NCI-H460 (cell line): ENCODE data around the gene OTOS. TPM values are rescaled to one million over a fixed set of nuclear protein-coding genes. Genes with fewer than 3 reads are reported as not detected.

Experiments
- DNase-seq: peaks from one replicate; pipeline ENCODE4 v3.0.0-alpha.2; 2016; ENCODE audit warnings: low read depth; ENCODE audit errors: extremely low read depth
- polyA plus RNA-seq: library from polyadenylated mRNA; depleted of rRNA; stranded (reverse); fragments of >200 nt; gene quantifications from 2 replicates; pipeline ENCODE4 v1.2.3, GENCODE V29; 2014; cell fraction: nucleus; rRNA removed
- total RNA-seq: library from RNA; depleted of rRNA; stranded (reverse); fragments of >200 nt; shearing (Covaris generic); gene quantifications from 2 replicates; pipeline ENCODE4 v1.2.3, GENCODE V29; 2014; rRNA removed

The OTOS gene
- total RNA-seq = not detected in 2 replicates
- not detected in 2 replicates for polyA plus RNA-seq

- no peak for DNase-seq
Observed at GRCh38 chr2:240140511-240140910, at the start of gene OTOS. Gene OTOS, minus strand, starts transcription at chr2:240140658. Its CDS starts 332 bp downstream, at chr2:240140326.

DNA sequence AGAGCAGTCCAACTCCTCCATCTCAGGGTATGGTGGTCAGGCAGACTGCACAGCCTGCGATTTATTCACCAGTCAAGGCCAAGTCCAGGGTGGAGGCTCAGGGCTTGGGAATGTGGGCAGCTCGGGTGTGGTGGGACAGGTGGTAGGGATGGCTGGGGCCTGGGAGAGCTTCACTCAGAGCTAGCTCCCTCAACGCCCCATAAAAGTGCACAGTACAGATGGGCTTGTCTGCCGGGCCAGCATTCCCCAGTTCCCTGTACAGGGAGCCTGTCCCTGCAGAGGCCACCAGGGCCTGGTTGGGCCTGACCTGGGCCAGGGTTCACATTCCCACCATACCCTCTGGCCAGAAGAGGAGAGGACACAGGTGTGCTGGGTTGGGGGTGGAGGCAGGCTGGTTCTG, 49.2 kb upstream of the OTOS start:
- no peak for DNase-seq

DNA sequence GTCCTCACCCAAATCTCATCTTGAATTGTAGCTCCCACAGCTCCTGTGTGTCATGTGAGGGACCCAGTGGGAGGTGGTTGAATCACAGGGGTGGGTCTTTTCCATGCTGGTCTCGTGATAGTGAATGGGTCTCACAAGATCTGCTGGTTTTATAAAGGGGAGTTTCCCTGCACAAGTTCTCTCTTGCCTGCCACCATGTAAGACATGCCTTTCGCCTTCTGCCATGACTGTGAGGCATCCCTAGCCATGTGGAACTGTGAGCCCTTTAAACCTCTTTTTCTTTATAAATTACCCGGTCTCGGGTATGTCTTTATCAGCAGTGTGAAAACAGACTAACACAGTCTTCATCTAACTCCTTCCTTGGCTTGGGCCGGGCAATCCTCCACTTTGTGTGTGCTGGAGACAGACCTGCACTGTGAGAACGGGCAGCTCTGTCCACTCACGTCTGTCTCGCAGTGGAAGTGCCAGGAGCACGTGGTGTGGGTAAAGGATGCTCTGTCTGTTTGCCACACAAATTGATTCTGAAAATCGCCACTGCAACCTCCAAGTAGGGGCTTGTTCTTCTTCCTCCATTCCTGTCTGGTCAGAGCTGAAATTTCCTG, 47.6 kb upstream of the OTOS start:
- no peak for DNase-seq

- no peak for DNase-seq
Observed at GRCh38 chr2:240186191-240186725, 45.8 kb upstream of the OTOS start.

- DNase-seq = no peak
Observed at GRCh38 chr2:240184656-240185055, 44.2 kb upstream of the OTOS start.

- no peak for DNase-seq
Observed at GRCh38 chr2:240183875-240184590, 43.6 kb upstream of the OTOS start.

DNA sequence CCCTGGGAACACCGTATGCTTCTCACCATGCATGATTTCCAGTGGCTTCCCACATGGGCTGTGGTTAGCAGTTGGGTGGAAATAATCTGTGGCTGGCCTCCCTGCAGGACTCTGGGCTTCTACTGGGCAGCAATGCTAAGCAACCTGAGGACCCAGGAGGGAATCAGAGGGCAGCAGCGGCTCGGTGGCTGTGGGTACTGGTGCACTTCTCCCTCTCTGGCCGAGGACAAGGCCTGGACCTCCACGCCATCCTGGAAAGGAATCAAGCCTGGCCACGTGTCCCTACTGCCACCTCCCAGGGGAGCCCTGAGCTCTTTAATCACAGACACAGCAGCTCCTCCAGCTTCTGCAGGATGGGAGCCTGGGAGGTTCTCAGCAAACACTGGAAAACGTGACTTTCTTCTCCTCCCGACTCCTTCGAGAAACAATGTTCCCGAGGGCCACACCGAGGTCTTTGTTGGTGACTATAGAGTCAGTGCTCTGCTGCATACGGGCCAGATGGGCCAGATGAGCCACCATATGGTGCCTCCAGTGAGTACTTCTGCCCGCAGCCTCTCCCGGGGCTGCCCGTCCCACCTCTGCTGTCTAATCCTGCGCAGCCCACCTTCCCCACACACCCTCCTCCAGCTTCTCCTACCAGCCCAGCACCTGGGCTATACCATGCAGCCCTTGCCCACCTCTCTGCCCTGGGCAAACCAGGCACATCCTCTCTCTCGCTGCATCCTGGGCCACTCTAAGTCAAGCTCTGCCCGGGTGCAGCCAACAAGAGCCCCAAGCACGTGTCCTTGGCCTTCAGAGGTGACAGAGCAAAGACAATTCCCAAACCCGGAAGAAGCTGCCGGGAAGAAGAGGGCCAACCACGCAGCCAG, 42.8 kb upstream of the OTOS start:
- no peak for DNase-seq

DNA sequence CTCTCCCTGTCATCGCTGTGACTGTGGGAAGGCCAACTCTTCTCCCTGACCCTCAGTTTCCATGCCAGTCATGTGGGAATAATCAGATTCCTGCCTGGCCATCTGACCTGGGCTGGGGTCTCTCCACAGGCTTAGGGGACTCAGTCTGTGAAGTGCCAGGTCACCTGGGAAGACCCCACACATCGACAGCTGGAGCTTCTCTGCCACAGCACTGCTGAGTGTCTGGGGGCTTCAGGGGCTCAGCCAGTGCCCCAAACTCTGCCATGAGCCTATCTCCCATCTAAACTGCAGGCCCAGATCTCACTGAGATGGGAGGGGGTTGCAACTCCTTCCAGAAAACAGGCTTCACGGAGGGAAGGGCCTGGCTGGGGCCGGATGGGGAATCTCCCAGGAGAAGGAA, 42.0 kb upstream of the OTOS start:
- DNase-seq = no peak

DNA sequence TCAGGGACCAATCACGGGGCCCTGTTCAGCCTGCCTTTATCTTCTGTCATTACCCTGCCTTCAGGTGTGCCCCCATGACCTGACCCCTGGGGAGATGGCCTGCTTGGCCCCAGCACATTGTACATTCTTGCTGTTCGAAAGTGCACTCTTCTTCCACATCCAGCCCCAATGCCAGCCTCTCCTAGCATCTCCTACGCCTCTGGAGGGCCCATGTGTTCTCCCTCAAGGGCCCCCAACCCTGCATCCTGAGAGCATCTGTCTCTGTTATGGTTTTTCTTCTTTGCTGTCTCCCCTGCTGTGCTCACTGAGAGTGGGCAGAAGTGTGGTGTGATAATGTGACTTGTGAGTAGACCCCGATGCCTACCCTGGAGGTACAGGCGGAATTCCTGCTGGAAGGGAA, 41.5 kb upstream of the OTOS start:
- DNase-seq = no peak

DNA sequence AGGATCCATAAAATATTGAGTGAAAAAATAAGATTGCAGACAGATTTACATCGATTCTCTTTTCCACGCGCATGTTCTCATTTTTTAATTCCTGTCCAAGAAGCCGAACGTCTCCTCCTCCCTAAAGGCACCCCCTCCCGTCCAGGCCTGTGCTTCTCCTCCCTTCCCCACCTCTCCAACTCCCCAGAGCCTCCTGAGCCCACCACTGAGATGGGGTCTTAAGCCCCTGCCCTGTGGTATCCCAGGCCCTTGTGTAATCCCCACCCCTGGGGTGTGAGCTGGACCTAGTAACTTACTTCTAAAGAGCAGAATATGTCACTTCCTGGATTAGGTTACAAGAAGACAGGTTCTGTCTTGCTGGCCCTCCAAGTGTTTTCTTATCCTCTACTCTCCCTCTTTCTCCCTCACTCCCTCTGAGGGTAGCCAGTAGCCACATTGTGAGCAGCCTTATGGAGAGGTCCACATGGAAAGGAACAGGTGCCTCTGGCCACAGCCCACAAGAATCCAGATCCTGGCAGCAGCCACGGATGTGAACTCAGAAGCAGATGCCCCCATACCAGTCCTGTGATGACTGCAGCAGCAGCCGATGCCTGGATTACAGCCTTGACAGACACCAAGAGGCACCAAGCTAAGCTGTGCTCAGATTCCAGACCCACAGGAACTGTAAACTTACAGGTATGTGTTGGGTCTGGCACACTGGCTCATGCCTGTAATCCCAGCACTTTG, 39.6 kb upstream of the OTOS start:
- no peak for DNase-seq

DNA sequence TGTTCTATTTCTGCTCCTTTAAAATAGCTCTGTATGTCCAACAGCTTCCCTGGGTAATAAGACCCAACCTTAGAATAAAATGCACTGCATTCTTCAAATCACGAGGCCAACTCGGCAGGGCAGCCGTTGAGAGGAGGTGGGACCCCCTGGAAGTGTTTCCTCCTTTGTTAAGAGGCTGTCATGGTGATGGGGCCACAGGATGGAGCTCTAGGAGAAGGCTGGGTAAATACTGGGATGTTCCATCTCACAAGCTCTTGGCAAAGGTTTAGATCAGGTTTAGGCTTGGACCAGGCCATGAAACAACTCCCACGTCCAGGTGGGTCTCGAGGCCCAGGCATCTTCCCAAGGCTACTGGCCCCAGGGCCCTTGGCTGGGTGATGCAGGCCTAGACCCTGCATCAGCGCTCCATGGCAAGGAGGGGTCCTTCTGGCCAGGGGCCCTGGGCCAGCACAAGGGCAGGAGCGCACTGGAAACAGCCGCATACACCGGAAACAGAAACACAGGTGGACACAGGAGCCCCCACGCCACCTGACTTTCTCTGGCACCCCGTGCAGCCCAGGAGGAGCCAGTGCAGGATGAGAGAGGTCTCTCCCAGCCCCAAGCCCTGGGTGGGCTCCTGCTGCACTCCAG, 38.8 kb upstream of the OTOS start:
- DNase-seq = no peak

GRCh38 chr2:240178564-240178963, 38.1 kb upstream of the OTOS start:
- no peak for DNase-seq

- DNase-seq = no peak
Observed at GRCh38 chr2:240174496-240174895, 34.0 kb upstream of the OTOS start.

- no peak for DNase-seq
Observed at GRCh38 chr2:240172071-240172895, 31.8 kb upstream of the OTOS start.

GRCh38 chr2:240170883-240171282, 30.4 kb upstream of the OTOS start:
- no peak for DNase-seq

- no peak for DNase-seq
Observed at GRCh38 chr2:240170354-240170735, 29.9 kb upstream of the OTOS start.

- no peak for DNase-seq
Observed at GRCh38 chr2:240169486-240170353, 29.3 kb upstream of the OTOS start.
